K562 (cell line): ENCODE measurements around the gene BARX2. TPM values are rescaled to one million over a fixed set of nuclear protein-coding genes. Genes with fewer than 3 reads are reported as not detected.

Source experiments
- ATAC-seq: fragments of 200-7000 bp; cut with Tn5 transposase; 3 replicates; pipeline ENCODE4 v1.9.1; 2020; ENCODE audit warnings: moderate library complexity
- BruUV-seq: library from RNA; stranded (reverse); fragments of 400-500 nt; replicated peaks from 2 replicates; lab custom pipeline; 2021; lab: Mats Ljungman, UMichigan
- CTCF ChIA-PET: fragments of 300-600 bp; formaldehyde crosslinking; extraction: SDS; loops from one replicate; lab custom pipeline; 2021; ENCODE audit warnings: low intra/inter-chr PET ratio; lab: Yijun Ruan, JAX
- POLR2A ChIA-PET: fragments of 300-600, 350-650 bp; sonication (Branson Sonifier 250); formaldehyde crosslinking; extraction: SDS; loops from one replicate; lab custom pipeline; 2021; ENCODE audit warnings: antibody characterized with exemption, inconsistent platforms; lab: Yijun Ruan, JAX
- DNase-seq, 4 experiments: peaks; one replicate each; pipeline versions ENCODE4 v3.0.0 to v3.0.0-alpha.2; 2011 to 2018; ENCODE audit warnings: low spot score in 3 of 4, mixed read lengths in 3 of 4; ENCODE audit errors: extremely low read depth in 1 of 4
- FAIRE-seq: peaks from 2 replicates; lab custom pipeline; 2011; peaks lifted over from hg19 to GRCh38; lab: Jason Lieb, UNC
- H2AFZ ChIP-seq: 2 replicates; pipeline ENCODE4 v1.6.0; 2011; ENCODE audit warnings: low read depth, low read length, control low read depth, inconsistent platforms
- H3K27ac ChIP-seq: fragments of 200-600 bp; 3 replicates; pipeline ENCODE4 v1.8.0; 2011; ENCODE audit warnings: low read depth, mild to moderate bottlenecking, control low read depth, inconsistent platforms, low read length, moderate library complexity, mixed read lengths; ENCODE audit errors: extremely low read depth
- H3K27me3 ChIP-seq, 2 experiments: fragments of 300-600 bp in 1 of 2; 2 replicates in 1 of 2; 3 replicates in 1 of 2; pipeline versions ENCODE4 v1.6.0 to v1.8.0; 2011; ENCODE audit warnings: inconsistent platforms in 2 of 2, low read length in 2 of 2, mild to moderate bottlenecking in 1 of 2, mixed read lengths in 1 of 2, moderate library complexity in 1 of 2; ENCODE audit not compliant: control insufficient read depth in 2 of 2, insufficient read depth in 2 of 2
- H3K36me3 ChIP-seq: fragments of 300-600 bp; 3 replicates; pipeline ENCODE4 v1.8.0; 2011; ENCODE audit warnings: mild to moderate bottlenecking, low read length, inconsistent platforms; ENCODE audit not compliant: control insufficient read depth, insufficient read depth
- H3K4me1 ChIP-seq, 2 experiments: fragments of 200-600 bp in 1 of 2; replicated peaks in 1 of 2; 2 replicates in 1 of 2; 3 replicates in 1 of 2; pipeline versions ENCODE4 v1.5.1 to v1.8.0; 2011; ENCODE audit warnings: inconsistent platforms in 2 of 2, low read length in 2 of 2, mild to moderate bottlenecking in 1 of 2, mixed read lengths in 1 of 2, moderate library complexity in 1 of 2; ENCODE audit not compliant: control insufficient read depth in 2 of 2, insufficient read depth in 2 of 2
- H3K4me2 ChIP-seq: 2 replicates; pipeline ENCODE4 v1.6.1; 2011; ENCODE audit warnings: low read length, control low read depth, inconsistent platforms, mixed read lengths; ENCODE audit not compliant: insufficient read depth
- H3K4me3 ChIP-seq: fragments of 200-600 bp; sonication (generic), shearing (Covaris generic); 2 replicates; pipeline ENCODE4 v1.5.1; 2016; ENCODE audit warnings: control low read depth, inconsistent platforms
- H3K79me2 ChIP-seq: fragments of 200-600 bp; 3 replicates; pipeline ENCODE4 v1.8.0; 2011; ENCODE audit warnings: low read length, inconsistent platforms; ENCODE audit not compliant: control insufficient read depth, insufficient read depth
- H3K9ac ChIP-seq, 2 experiments: 2 replicates each; pipeline versions ENCODE4 v1.6.0 to v1.6.1; 2011; ENCODE audit warnings: low read depth in 2 of 2, low read length in 2 of 2, control low read depth in 1 of 2, inconsistent platforms in 1 of 2, mild to moderate bottlenecking in 1 of 2, mixed read lengths in 1 of 2; ENCODE audit not compliant: insufficient read depth in 1 of 2
- H3K9me1 ChIP-seq: one replicate; pipeline ENCODE4 v1.6.0; 2011; ENCODE audit warnings: inconsistent platforms, mild to moderate bottlenecking, low read length, moderate library complexity; ENCODE audit not compliant: control insufficient read depth, insufficient read depth
- H3K9me3 ChIP-seq: replicated peaks from 2 replicates; pipeline ENCODE4 v1.5.1; 2011; ENCODE audit warnings: low read depth, low read length, inconsistent platforms; ENCODE audit not compliant: control insufficient read depth, insufficient read depth
- H4K20me1 ChIP-seq: replicated peaks from 2 replicates; pipeline ENCODE4 v1.6.1; 2011; ENCODE audit warnings: low read length, inconsistent platforms, mixed read lengths; ENCODE audit not compliant: control insufficient read depth, insufficient read depth
- CCAR2 ChIP-seq: fragments of 200-400 bp; formaldehyde crosslinking; IDR thresholded peaks from 2 replicates; pipeline ENCODE4 v1.6.1; 2017; ENCODE audit warnings: mild to moderate bottlenecking, low read depth, low read length
- GABPB2 ChIP-seq: fragments of 250-450 bp; sonication (Bioruptor Pico); conservative IDR thresholded peaks from 2 replicates; pipeline ENCODE4 v1.5.1; 2021; ENCODE audit warnings: mild to moderate bottlenecking
- MCM7 ChIP-seq, 2 experiments: fragments of 450-650 bp; IDR thresholded peaks; 2 replicates each; pipeline ENCODE4 v1.6.1; 2016 to 2018
- NFATC3 ChIP-seq: fragments of 450-650 bp; IDR thresholded peaks from 2 replicates; pipeline ENCODE4 v1.6.1; 2017; ENCODE audit warnings: mild to moderate bottlenecking
- SRSF1 ChIP-seq: fragments of 200-400 bp; formaldehyde crosslinking; IDR thresholded peaks from 2 replicates; pipeline ENCODE4 v1.6.1; 2017; ENCODE audit warnings: mild to moderate bottlenecking, low read depth, low read length, moderate library complexity
- U2AF2 ChIP-seq: fragments of 200-400 bp; formaldehyde crosslinking; optimal IDR thresholded peaks from 2 replicates; pipeline ENCODE3; 2017; ENCODE audit warnings: low read depth, mild to moderate bottlenecking, low read length
- ZBTB5 ChIP-seq: fragments of 450-650 bp; IDR thresholded peaks from 2 replicates; pipeline ENCODE4 v1.6.1; 2017; ENCODE audit warnings: antibody characterized with exemption
- WGBS: fragments of 100-300 bp; shearing (Covaris generic); methylation state at CpG from one replicate; pipeline ENCODE4 v1.1.6; 2016; ENCODE audit warnings: low coverage, mixed read lengths; ENCODE audit not compliant: insufficient coverage; ENCODE audit errors: missing lambda C conversion rate; 5-methylcytosine and 5-hydroxymethylcytosine counted together
- in situ Hi-C: fragments of 300-500 bp; cut with MboI; formaldehyde crosslinking; loops from 4 replicates; pipeline ENCODE4 v1.15.0; 2018; ENCODE audit warnings: inconsistent platforms, mixed read lengths
- intact Hi-C: fragments of 100-400 bp; cut with micrococcal nuclease; formaldehyde crosslinking; loops from 2 replicates; pipeline ENCODE4 v1.14.2; 2022
- polyA plus RNA-seq, 8 experiments: library from polyadenylated mRNA; depleted of rRNA in 4 of 8; stranded (reverse) in 5 of 8; unstranded in 3 of 8; fragments of >200 nt; fragmentation: Nextera tagmentation in 2 of 8; fragmentation: Illumina TruSeq in 1 of 8; extraction: Ambion mirVana in 2 of 8; extraction: Trizol in 1 of 8; gene quantifications; 2 replicates each; pipeline versions ENCODE4 v1.2.1 to v1.2.3, GENCODE V29; 2011 to 2014; ENCODE audit warnings: inconsistent platforms in 1 of 8, missing spikeins in 1 of 8
- total RNA-seq, 7 experiments: library from RNA; depleted of rRNA in 6 of 7; stranded (reverse); fragments of >200 nt in 6 of 7; fragmentation: Illumina TruSeq in 2 of 7; extraction: Trizol in 2 of 7; gene quantifications; 2 replicates each; pipeline versions ENCODE4 v1.2.1 to v1.2.3, GENCODE V29; 2011 to 2021; ENCODE audit warnings: low replicate concordance in 1 of 7
- TF ChIP-seq, protein P1 (sequence below): sonication (generic); formaldehyde crosslinking; IDR thresholded peaks from 2 replicates; pipeline ENCODE4 v1.8.1; 2023; ENCODE audit warnings: mild to moderate bottlenecking, missing genetic modification reagents
- TF ChIP-seq, protein P2 (sequence below): fragments of 450-650 bp; IDR thresholded peaks from 2 replicates; pipeline ENCODE4 v1.7.1; 2018; ENCODE audit warnings: mild to moderate bottlenecking, low read depth; ENCODE audit not compliant: partially characterized antibody

The BARX2 gene
- total and polyA plus RNA-seq, 9 of the 15 experiments (the other 6 are each of a cell fraction or from before 2014, with no cell fraction given) = not detected

GRCh38 chr11:129372609-129373488 is 2.8 kb upstream of the BARX2 start (continued):
- TF ChIP-seq, protein P1, sequence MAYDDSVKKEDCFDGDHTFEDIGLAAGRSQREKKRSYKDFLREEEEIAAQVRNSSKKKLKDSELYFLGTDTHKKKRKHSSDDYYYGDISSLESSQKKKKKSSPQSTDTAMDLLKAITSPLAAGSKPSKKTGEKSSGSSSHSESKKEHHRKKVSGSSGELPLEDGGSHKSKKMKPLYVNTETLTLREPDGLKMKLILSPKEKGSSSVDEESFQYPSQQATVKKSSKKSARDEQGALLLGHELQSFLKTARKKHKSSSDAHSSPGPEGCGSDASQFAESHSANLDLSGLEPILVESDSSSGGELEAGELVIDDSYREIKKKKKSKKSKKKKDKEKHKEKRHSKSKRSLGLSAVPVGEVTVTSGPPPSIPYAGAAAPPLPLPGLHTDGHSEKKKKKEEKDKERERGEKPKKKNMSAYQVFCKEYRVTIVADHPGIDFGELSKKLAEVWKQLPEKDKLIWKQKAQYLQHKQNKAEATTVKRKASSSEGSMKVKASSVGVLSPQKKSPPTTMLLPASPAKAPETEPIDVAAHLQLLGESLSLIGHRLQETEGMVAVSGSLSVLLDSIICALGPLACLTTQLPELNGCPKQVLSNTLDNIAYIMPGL = no peak

- no peaks in the 10 kb centered on the region for H3K9me1 ChIP-seq
- 4% methylated on average over 22 of the region's 24 CpGs for WGBS
- H3K4me1 ChIP-seq = no peaks in the 10 kb centered on the region
- H4K20me1 ChIP-seq = no peaks in the 10 kb centered on the region
- H2AFZ ChIP-seq = no peak overlapping the region
- TF ChIP-seq U2AF2 (no peak), SRSF1 (no peak), GABPB2 (no peak), NFATC3 (no peak), CCAR2 (no peak), ZBTB5 (no peak), MCM7 (IDR thresholded peaks at IDR 0.05) (no peak)
- TF ChIP-seq, protein P2, sequence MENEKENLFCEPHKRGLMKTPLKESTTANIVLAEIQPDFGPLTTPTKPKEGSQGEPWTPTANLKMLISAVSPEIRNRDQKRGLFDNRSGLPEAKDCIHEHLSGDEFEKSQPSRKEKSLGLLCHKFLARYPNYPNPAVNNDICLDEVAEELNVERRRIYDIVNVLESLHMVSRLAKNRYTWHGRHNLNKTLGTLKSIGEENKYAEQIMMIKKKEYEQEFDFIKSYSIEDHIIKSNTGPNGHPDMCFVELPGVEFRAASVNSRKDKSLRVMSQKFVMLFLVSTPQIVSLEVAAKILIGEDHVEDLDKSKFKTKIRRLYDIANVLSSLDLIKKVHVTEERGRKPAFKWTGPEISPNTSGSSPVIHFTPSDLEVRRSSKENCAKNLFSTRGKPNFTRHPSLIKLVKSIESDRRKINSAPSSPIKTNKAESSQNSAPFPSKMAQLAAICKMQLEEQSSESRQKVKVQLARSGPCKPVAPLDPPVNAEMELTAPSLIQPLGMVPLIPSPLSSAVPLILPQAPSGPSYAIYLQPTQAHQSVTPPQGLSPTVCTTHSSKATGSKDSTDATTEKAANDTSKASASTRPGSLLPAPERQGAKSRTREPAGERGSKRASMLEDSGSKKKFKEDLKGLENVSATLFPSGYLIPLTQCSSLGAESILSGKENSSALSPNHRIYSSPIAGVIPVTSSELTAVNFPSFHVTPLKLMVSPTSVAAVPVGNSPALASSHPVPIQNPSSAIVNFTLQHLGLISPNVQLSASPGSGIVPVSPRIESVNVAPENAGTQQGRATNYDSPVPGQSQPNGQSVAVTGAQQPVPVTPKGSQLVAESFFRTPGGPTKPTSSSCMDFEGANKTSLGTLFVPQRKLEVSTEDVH = no peak
- no peaks in the 10 kb centered on the region for H3K9me3 ChIP-seq
- ATAC-seq (no peak), DNase-seq (no peak), FAIRE-seq (no peak)
- no peak overlapping the region for H3K27ac ChIP-seq
- no peaks in the 10 kb centered on the region for H3K36me3 ChIP-seq
- in situ Hi-C loops = no loop called here
- intact Hi-C loops = no loop called here
- H3K4me2 ChIP-seq = no peak overlapping the region
- POLR2A ChIA-PET = no interaction called here
- no peaks in the 10 kb centered on the region for H3K79me2 ChIP-seq
- H3K4me3 ChIP-seq = no peak overlapping the region
- H3K27me3 ChIP-seq = peaks cover 11 to 57% of the 10 kb centered on the region in 2 experiments; a peak in 4 of 5 replicates
- H3K9ac ChIP-seq = no peak overlapping the region
- BruUV-seq = no TSS peak
- CTCF ChIA-PET = no interaction called here
Measured at GRCh38 chr11:129373489-129373953, 2.1 kb upstream of the BARX2 start.
